ENCODE measurements around the gene RPS6KB1.

DNA sequence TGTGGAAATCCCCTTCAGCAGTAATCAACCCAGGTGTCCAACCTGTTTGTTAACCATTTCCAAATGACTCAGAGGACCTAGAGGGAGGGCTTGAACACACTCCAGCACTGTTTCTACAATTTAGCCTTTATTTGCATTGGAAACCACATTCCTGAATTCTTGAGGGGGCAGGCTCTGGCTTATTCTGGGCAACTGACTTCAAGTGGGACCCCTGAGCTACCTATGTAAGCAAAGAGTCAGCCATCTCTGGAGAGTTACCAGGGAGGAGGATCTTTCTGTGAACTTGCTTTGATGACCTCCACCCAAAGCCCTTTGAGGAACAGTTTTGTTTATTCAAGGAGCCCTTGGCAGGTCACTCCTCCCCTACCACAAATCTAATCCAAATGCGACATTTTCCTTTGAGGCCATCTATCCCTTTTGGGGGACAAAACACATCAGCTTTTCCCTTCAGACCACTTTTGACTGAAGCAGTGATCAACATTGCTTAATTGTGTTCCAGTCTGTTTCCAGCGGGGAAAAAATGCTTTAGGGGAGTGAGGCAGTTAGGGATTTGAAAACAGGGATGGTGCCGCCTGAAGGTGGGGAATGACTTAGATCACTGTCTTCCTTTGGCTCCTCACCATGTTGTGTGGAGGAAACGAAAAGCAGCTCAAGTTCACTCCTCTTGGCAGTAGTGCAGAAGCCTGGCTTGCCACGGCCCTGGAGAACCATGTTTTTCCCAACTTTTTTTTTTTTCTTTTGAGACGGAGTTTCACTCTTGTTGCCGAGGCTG is 46.3 kb upstream of the RPS6KB1 start:
- TF ChIP-seq, protein P1, sequence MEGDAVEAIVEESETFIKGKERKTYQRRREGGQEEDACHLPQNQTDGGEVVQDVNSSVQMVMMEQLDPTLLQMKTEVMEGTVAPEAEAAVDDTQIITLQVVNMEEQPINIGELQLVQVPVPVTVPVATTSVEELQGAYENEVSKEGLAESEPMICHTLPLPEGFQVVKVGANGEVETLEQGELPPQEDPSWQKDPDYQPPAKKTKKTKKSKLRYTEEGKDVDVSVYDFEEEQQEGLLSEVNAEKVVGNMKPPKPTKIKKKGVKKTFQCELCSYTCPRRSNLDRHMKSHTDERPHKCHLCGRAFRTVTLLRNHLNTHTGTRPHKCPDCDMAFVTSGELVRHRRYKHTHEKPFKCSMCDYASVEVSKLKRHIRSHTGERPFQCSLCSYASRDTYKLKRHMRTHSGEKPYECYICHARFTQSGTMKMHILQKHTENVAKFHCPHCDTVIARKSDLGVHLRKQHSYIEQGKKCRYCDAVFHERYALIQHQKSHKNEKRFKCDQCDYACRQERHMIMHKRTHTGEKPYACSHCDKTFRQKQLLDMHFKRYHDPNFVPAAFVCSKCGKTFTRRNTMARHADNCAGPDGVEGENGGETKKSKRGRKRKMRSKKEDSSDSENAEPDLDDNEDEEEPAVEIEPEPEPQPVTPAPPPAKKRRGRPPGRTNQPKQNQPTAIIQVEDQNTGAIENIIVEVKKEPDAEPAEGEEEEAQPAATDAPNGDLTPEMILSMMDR (IDR thresholded peaks at IDR 0.05): no peak
- TF ChIP-seq POLR2A (IDR thresholded peaks at IDR 0.05): no peak
